Endothelial cell of umbilical vein (primary cell): ENCODE data around the gene DOP1A. TPM values are rescaled to one million over a fixed set of nuclear protein-coding genes. Genes with fewer than 3 reads are reported as not detected.

Source experiments
- BruUV-seq: library from RNA; stranded (reverse); fragments of 400-500 nt; replicated peaks from 2 replicates; lab custom pipeline; 2021; lab: Mats Ljungman, UMichigan
- CTCF ChIA-PET: fragments of 300-600, 350-600 bp; sonication (Branson Sonifier 250); formaldehyde crosslinking; loops from one replicate; lab custom pipeline; 2021; ENCODE audit warnings: antibody characterized with exemption, inconsistent platforms; lab: Charles Lee
- POLR2A ChIA-PET: fragments of 300-600, 350-600 bp; sonication (Branson Sonifier 250); formaldehyde crosslinking; loops from one replicate; lab custom pipeline; 2021; ENCODE audit warnings: antibody characterized with exemption, inconsistent platforms; lab: Charles Lee
- DNase-seq: peaks from one replicate; pipeline ENCODE4 v3.0.0-alpha.2; 2011; ENCODE audit warnings: low read depth, low spot score
- FAIRE-seq: peaks from 2 replicates; lab custom pipeline; 2011; peaks lifted over from hg19 to GRCh38; lab: Jason Lieb, UNC
- H2AFZ ChIP-seq: 2 replicates; pipeline ENCODE4 v1.6.0; 2012; ENCODE audit warnings: low read depth, low read length, control low read depth, inconsistent platforms
- H3K27ac ChIP-seq: 2 replicates; pipeline ENCODE4 v1.5.1; 2011; ENCODE audit warnings: low read depth, mild to moderate bottlenecking, control low read depth, low read length, moderate library complexity; ENCODE audit not compliant: insufficient read depth
- H3K27me3 ChIP-seq, 2 experiments: 2 replicates each; pipeline versions ENCODE4 v1.6.0 to v1.6.1; 2011; ENCODE audit warnings: low read length in 2 of 2, mixed read lengths in 1 of 2; ENCODE audit not compliant: control insufficient read depth in 2 of 2, insufficient read depth in 2 of 2
- H3K36me3 ChIP-seq, 2 experiments: 2 replicates in 1 of 2; 3 replicates in 1 of 2; pipeline ENCODE4 v1.5.1; 2011; ENCODE audit warnings: low read length in 2 of 2, mild to moderate bottlenecking in 1 of 2, moderate library complexity in 1 of 2; ENCODE audit not compliant: control insufficient read depth in 2 of 2, insufficient read depth in 2 of 2; ENCODE audit errors: extremely low read depth in 1 of 2
- H3K4me1 ChIP-seq: 3 replicates; pipeline ENCODE4 v1.5.1; 2011; ENCODE audit warnings: mild to moderate bottlenecking, low read length; ENCODE audit not compliant: control insufficient read depth, insufficient read depth; ENCODE audit errors: extremely low read depth
- H3K4me2 ChIP-seq: 2 replicates; pipeline ENCODE4 v1.6.1; 2011; ENCODE audit warnings: low read length, control low read depth, mixed read lengths; ENCODE audit not compliant: insufficient read depth
- H3K4me3 ChIP-seq, 3 experiments: fragments of 200-600 bp in 1 of 3; sonication (generic), shearing (Covaris generic) in 1 of 3; replicated peaks in 1 of 3; 2 replicates each; pipeline ENCODE4 v1.5.1; 2011 to 2016; ENCODE audit warnings: control low read depth in 3 of 3, low read length in 3 of 3, mild to moderate bottlenecking in 2 of 3, inconsistent platforms in 1 of 3, low read depth in 1 of 3, moderate library complexity in 1 of 3; ENCODE audit not compliant: insufficient read depth in 1 of 3
- H3K79me2 ChIP-seq: 2 replicates; pipeline ENCODE4 v1.6.0; 2012; ENCODE audit warnings: low read length, inconsistent platforms; ENCODE audit not compliant: control insufficient read depth, insufficient read depth
- H3K9ac ChIP-seq: replicated peaks from 2 replicates; pipeline ENCODE3; 2011; ENCODE audit warnings: low read length, control low read depth; ENCODE audit not compliant: insufficient read depth; ENCODE audit errors: extremely low read depth
- H3K9me1 ChIP-seq: replicated peaks from 3 replicates; pipeline ENCODE4 v1.6.0; 2011; ENCODE audit warnings: mild to moderate bottlenecking, low read length; ENCODE audit not compliant: control insufficient read depth, insufficient read depth; ENCODE audit errors: extremely low read depth
- H3K9me3 ChIP-seq: replicated peaks from 2 replicates; pipeline ENCODE4 v1.5.1; 2012; ENCODE audit warnings: low read length, inconsistent platforms; ENCODE audit not compliant: control insufficient read depth, insufficient read depth
- H4K20me1 ChIP-seq: replicated peaks from 2 replicates; pipeline ENCODE3; 2011; ENCODE audit warnings: mild to moderate bottlenecking, low read length; ENCODE audit not compliant: control insufficient read depth, insufficient read depth; ENCODE audit errors: extremely low read depth
- EZH2 ChIP-seq: IDR thresholded peaks from 2 replicates; pipeline ENCODE4 v1.6.1; 2012; ENCODE audit warnings: borderline replicate concordance, low read depth, mild to moderate bottlenecking, moderate library complexity, low read length, inconsistent platforms; ENCODE audit not compliant: severe bottlenecking
- FOS ChIP-seq: IDR thresholded peaks from 2 replicates; pipeline ENCODE4 v1.6.1; 2011; ENCODE audit warnings: mild to moderate bottlenecking, low read length, moderate library complexity, borderline replicate concordance; ENCODE audit not compliant: insufficient read depth
- GATA2 ChIP-seq: IDR thresholded peaks from 2 replicates; pipeline ENCODE4 v1.7.0; 2011; ENCODE audit warnings: low read depth, mild to moderate bottlenecking, moderate library complexity, mixed read lengths, low read length; ENCODE audit not compliant: insufficient read length, insufficient read depth
- JUN ChIP-seq: IDR thresholded peaks from 2 replicates; pipeline ENCODE4 v1.6.1; 2011; ENCODE audit warnings: borderline replicate concordance, low read depth; ENCODE audit not compliant: insufficient read length, insufficient read depth
- MAX ChIP-seq: IDR thresholded peaks from 2 replicates; pipeline ENCODE4 v1.6.1; 2011; ENCODE audit not compliant: insufficient read depth, insufficient read length
- MYC ChIP-seq: IDR thresholded peaks from one replicate; pipeline ENCODE4 v1.6.1; 2011; ENCODE audit warnings: mild to moderate bottlenecking, low read depth, low read length
- POLR2A ChIP-seq: IDR thresholded peaks from 2 replicates; pipeline ENCODE4 v1.6.1; 2012; ENCODE audit warnings: low read depth, mild to moderate bottlenecking, control low read depth, low read length
- POLR2AphosphoS5 ChIP-seq: IDR thresholded peaks from 2 replicates; pipeline ENCODE4 v1.6.1; 2012; ENCODE audit warnings: low read depth, mild to moderate bottlenecking, control low read depth, low read length, moderate library complexity; ENCODE audit not compliant: insufficient read depth
- dilution Hi-C: fragments of 300-500 bp; cut with MboI; formaldehyde crosslinking; loops from one replicate; pipeline ENCODE4 v1.15.0; 2019; ENCODE audit warnings: low sequenced_read_pairs; ENCODE audit not compliant: extremely low pct_ligation_motif_present
- intact Hi-C: fragments of 100-400 bp; cut with micrococcal nuclease; formaldehyde crosslinking; loops from one replicate; pipeline ENCODE4 v1.10.0; 2022
- polyA plus RNA-seq, 4 experiments: library from polyadenylated mRNA; depleted of rRNA in 3 of 4; stranded (reverse) in 3 of 4; unstranded in 1 of 4; fragments of >200 nt; gene quantifications; 2 replicates each; pipeline versions ENCODE4 v1.2.1 to v1.2.3, GENCODE V29; 2011 to 2012; ENCODE audit warnings: missing spikeins in 1 of 4
- total RNA-seq: library from RNA; stranded (reverse); gene quantifications from 2 replicates; pipeline ENCODE4 v1.2.3, GENCODE V29; 2021
- TF ChIP-seq, protein P1 (sequence below), 2 donors: IDR thresholded peaks; 1 replicate in 1 of 2; 2 replicates in 1 of 2; pipeline ENCODE4 v1.5.1; 2011; ENCODE audit warnings: low read length in 2 of 2, mild to moderate bottlenecking in 2 of 2, moderate library complexity in 2 of 2, control low read depth in 1 of 2, inconsistent platforms in 1 of 2, low read depth in 1 of 2; ENCODE audit not compliant: insufficient read depth in 1 of 2; ENCODE audit errors: extremely low read depth in 1 of 2

The DOP1A gene
- total and polyA plus RNA-seq, 2 donors (not counting 3 experiments of a cell fraction or from before 2014, with no cell fraction given), result 6.3 to 12.3 TPM

DNA sequence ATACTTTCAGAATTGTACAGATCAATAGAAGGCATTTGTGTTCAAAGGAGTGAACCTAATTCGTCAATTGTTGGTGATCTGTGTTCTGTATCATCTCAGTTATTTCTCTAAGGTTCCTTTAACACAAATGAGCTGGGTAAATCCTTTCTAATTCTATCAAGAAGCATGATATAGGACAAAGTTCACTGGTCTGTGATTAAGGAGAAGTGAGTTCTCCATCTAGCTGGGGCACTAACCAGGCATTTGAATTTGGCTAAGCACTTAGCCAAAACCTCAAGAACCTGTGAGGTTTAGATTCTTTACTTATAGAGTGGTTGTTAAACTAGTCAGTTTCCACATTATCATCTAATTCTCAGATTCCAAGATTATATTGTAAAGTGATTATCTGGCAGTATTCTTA, 50.3 kb downstream of the DOP1A start:
- CTCF ChIA-PET, result no interaction called here

More for the DNA sequence above, 50.3 kb downstream of the DOP1A start:
- Histone ChIP-seq H3K4me3 (no peak overlapping the region), H3K9ac (no peak overlapping the region), H2AFZ (no peak overlapping the region), H3K9me1 (no peaks in the 10 kb centered on the region), H3K4me2 (no peak overlapping the region), H3K79me2 (no peaks in the 10 kb centered on the region), H3K9me3 (no peaks in the 10 kb centered on the region), H3K27me3 (no peaks in the 10 kb centered on the region), H4K20me1 (no peaks in the 10 kb centered on the region), H3K36me3 (no peaks in the 10 kb centered on the region), H3K27ac (no peak overlapping the region), H3K4me1 (peaks cover 9% of the 10 kb centered on the region)
- TF ChIP-seq, protein P1, sequence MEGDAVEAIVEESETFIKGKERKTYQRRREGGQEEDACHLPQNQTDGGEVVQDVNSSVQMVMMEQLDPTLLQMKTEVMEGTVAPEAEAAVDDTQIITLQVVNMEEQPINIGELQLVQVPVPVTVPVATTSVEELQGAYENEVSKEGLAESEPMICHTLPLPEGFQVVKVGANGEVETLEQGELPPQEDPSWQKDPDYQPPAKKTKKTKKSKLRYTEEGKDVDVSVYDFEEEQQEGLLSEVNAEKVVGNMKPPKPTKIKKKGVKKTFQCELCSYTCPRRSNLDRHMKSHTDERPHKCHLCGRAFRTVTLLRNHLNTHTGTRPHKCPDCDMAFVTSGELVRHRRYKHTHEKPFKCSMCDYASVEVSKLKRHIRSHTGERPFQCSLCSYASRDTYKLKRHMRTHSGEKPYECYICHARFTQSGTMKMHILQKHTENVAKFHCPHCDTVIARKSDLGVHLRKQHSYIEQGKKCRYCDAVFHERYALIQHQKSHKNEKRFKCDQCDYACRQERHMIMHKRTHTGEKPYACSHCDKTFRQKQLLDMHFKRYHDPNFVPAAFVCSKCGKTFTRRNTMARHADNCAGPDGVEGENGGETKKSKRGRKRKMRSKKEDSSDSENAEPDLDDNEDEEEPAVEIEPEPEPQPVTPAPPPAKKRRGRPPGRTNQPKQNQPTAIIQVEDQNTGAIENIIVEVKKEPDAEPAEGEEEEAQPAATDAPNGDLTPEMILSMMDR (IDR thresholded peaks at IDR 0.05; ENCODE audit: extremely low read depth in 1 of 2, insufficient read depth in 1 of 2, low read depth in 1 of 2, low read length in 2 of 2), result no peak
- TF ChIP-seq JUN, result no peak
- no peak for TF ChIP-seq FOS
- no peak for TF ChIP-seq MYC
- no peak for TF ChIP-seq EZH2
- no peak for TF ChIP-seq POLR2A
- TF ChIP-seq MAX, result no peak
- TF ChIP-seq POLR2AphosphoS5, result no peak
- no peak for TF ChIP-seq GATA2
- POLR2A ChIA-PET, result no interaction called here
- BruUV-seq, result no TSS peak
- dilution Hi-C loops (no loop called here), intact Hi-C loops (no loop called here)
- DNase-seq (no peak), FAIRE-seq (no peak)
